GM23338 (cell line): ENCODE data around the gene LIX1L.

ENCODE experiments used
- JUNB ChIP-seq: IDR thresholded peaks from one replicate; pipeline ENCODE4 v1.6.1; 2016; ENCODE audit warnings: antibody characterized with exemption; ENCODE audit not compliant: unreplicated experiment
- TF ChIP-seq, protein P1 (sequence below), 2 experiments: fragments of 200-600 bp in 1 of 2; sonication (generic) in 1 of 2; conservative IDR thresholded peaks; 2 replicates each; pipeline versions ENCODE4 v1.5.1 to v1.6.1; 2016 to 2017; ENCODE audit warnings: antibody characterized with exemption in 2 of 2, low read depth in 2 of 2, mild to moderate bottlenecking in 2 of 2, moderate library complexity in 1 of 2

DNA sequence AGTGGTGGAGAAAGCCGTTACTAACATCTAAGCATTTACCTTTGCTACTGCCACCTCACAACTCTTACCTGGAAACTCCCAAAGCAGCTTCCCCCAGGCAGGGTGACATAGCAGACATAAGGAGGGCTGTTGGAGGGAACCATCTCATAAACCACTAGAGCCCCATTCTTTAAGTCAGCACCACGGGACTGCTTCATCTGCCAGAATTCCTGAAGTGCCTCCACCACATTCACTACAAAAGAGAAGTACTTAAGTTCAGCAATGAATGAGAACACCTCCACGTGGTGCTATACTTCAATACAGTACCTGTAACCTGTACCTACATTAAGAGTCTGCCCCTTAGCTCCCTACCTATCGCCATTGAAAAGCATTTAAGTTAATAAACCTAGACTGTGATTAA, 10.3 kb downstream of the LIX1L start:
- TF ChIP-seq, protein P1, sequence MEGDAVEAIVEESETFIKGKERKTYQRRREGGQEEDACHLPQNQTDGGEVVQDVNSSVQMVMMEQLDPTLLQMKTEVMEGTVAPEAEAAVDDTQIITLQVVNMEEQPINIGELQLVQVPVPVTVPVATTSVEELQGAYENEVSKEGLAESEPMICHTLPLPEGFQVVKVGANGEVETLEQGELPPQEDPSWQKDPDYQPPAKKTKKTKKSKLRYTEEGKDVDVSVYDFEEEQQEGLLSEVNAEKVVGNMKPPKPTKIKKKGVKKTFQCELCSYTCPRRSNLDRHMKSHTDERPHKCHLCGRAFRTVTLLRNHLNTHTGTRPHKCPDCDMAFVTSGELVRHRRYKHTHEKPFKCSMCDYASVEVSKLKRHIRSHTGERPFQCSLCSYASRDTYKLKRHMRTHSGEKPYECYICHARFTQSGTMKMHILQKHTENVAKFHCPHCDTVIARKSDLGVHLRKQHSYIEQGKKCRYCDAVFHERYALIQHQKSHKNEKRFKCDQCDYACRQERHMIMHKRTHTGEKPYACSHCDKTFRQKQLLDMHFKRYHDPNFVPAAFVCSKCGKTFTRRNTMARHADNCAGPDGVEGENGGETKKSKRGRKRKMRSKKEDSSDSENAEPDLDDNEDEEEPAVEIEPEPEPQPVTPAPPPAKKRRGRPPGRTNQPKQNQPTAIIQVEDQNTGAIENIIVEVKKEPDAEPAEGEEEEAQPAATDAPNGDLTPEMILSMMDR (conservative IDR thresholded peaks at IDR 0.05; ENCODE audit: low read depth in 2 of 2), result no peak
- TF ChIP-seq JUNB, result no peak
